ENCODE measurements around the gene CBX4.

DNA sequence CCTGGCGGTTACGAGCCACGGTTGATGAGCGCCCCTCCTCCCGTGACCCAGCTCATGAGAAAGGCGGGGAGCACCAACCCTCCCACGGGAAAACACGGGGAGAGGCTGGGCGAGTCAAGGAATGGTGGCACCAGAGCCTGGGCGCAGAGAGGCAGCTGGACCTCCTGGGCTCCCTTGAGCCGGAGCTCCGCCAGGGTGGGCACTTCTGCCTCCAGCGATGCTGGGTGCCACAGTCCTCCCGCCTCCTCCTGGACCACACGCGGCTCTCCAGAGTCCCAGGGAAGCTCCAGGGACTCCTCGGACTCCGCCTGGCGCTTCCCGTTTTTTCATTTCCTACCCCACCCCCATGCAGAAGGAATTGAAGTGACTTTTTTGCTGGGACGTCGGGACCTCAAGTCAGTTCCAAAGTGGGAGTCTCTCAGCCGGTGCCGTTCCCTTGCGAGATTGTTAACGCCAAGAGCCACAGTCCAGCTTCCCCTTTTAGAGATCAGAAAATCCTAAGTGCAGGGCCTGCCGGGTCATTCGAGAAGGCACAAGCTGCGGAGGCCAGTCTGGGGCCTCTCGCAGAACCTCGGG lies 35.7 kb downstream of the CBX4 start:
- no peak for TF ChIP-seq POLR2A (IDR thresholded peaks at IDR 0.05; ENCODE audit: low read depth, low read length)
- no peak for TF ChIP-seq TAF1 (IDR thresholded peaks at IDR 0.05; ENCODE audit: low read depth, low read length)
- TF ChIP-seq POLR2AphosphoS5 (IDR thresholded peaks at IDR 0.05; ENCODE audit: low read depth, low read length): no peak
- TF ChIP-seq SPI1 (IDR thresholded peaks at IDR 0.05; ENCODE audit: low read depth, low read length): no peak
- TF ChIP-seq PAX5 (IDR thresholded peaks at IDR 0.05; ENCODE audit: insufficient read depth, low read length, severe bottlenecking): no peak

Measured in GM12891 (cell line).